ENCODE results near the gene CA10.

CA10 gene

DNA sequence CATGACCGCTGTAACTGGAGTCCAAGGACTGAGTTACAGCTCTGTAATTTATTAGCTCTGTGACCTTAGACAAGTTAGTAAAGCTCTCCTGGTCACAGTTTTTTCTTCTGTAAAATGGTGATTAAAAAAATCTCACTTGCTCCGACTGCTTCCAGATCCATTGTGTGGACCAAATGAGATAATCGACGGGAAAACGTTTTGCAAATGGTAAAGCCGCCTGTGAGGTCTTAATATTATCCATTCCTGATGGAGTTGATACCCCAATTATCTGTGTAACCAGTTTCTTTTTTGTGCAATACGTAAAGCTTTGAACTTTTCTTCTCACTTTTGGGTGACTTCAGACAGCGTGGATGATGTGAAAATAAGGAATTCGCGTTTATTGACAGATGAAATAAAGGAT is 475.2 kb downstream of the CA10 start:
- no peak for TF ChIP-seq ZFP30 (CRISPR knock-in tag; IDR thresholded peaks at IDR 0.05)
- TF ChIP-seq, protein P1, sequence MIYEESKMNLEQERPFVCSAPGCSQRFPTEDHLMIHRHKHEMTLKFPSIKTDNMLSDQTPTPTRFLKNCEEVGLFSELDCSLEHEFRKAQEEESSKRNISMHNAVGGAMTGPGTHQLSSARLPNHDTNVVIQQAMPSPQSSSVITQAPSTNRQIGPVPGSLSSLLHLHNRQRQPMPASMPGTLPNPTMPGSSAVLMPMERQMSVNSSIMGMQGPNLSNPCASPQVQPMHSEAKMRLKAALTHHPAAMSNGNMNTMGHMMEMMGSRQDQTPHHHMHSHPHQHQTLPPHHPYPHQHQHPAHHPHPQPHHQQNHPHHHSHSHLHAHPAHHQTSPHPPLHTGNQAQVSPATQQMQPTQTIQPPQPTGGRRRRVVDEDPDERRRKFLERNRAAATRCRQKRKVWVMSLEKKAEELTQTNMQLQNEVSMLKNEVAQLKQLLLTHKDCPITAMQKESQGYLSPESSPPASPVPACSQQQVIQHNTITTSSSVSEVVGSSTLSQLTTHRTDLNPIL (CRISPR knock-in tag; IDR thresholded peaks at IDR 0.05; ENCODE audit: low read depth), result no peak
- no peak for TF ChIP-seq ZNF8 (CRISPR knock-in tag; IDR thresholded peaks at IDR 0.05)
- TF ChIP-seq, protein P2, sequence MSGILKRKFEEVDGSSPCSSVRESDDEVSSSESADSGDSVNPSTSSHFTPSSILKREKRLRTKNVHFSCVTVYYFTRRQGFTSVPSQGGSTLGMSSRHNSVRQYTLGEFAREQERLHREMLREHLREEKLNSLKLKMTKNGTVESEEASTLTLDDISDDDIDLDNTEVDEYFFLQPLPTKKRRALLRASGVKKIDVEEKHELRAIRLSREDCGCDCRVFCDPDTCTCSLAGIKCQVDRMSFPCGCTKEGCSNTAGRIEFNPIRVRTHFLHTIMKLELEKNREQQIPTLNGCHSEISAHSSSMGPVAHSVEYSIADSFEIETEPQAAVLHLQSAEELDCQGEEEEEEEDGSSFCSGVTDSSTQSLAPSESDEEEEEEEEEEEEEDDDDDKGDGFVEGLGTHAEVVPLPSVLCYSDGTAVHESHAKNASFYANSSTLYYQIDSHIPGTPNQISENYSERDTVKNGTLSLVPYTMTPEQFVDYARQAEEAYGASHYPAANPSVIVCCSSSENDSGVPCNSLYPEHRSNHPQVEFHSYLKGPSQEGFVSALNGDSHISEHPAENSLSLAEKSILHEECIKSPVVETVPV (CRISPR knock-in tag; IDR thresholded peaks at IDR 0.05), result no peak
- no peak for TF ChIP-seq TOX (CRISPR knock-in tag; IDR thresholded peaks at IDR 0.05; ENCODE audit: borderline replicate concordance)
- no peak for TF ChIP-seq TCF4 (CRISPR knock-in tag; IDR thresholded peaks at IDR 0.05; ENCODE audit: borderline replicate concordance)
- no peak for TF ChIP-seq ISL1 (CRISPR knock-in tag; IDR thresholded peaks at IDR 0.05)
- ATAC-seq, result no peak

DNA sequence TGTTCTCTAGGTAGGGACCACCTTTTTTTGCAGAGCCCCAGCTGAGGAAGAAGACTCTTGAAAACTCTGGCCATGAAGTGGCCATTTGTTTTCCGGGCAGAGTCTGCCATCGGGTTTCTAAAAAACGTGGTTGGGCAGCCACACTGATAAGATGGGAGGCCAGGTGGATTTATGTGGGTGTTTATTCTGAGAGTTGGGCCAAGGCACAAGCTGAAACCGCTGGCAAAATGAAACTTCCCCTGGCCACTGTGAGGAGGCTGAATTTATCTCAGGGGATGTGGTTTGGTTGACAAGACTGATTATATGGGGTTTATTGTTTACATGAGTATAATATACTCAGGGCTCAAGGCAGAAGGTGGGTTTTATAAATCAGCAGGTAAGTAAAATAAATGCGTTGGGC is 476.4 kb downstream of the CA10 start:
- ATAC-seq, result no peak
- no peak for TF ChIP-seq ZNF565 (CRISPR knock-in tag; conservative IDR thresholded peaks at IDR 0.05; ENCODE audit: low read depth)
- TF ChIP-seq, protein P3, sequence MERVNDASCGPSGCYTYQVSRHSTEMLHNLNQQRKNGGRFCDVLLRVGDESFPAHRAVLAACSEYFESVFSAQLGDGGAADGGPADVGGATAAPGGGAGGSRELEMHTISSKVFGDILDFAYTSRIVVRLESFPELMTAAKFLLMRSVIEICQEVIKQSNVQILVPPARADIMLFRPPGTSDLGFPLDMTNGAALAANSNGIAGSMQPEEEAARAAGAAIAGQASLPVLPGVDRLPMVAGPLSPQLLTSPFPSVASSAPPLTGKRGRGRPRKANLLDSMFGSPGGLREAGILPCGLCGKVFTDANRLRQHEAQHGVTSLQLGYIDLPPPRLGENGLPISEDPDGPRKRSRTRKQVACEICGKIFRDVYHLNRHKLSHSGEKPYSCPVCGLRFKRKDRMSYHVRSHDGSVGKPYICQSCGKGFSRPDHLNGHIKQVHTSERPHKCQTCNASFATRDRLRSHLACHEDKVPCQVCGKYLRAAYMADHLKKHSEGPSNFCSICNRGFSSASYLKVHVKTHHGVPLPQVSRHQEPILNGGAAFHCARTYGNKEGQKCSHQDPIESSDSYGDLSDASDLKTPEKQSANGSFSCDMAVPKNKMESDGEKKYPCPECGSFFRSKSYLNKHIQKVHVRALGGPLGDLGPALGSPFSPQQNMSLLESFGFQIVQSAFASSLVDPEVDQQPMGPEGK (CRISPR knock-in tag; IDR thresholded peaks at IDR 0.05; ENCODE audit: borderline replicate concordance), result no peak
- no peak for TF ChIP-seq OSR1 (CRISPR knock-in tag; IDR thresholded peaks at IDR 0.05)
- TF ChIP-seq ZFP30 (CRISPR knock-in tag; IDR thresholded peaks at IDR 0.05), result no peak
- TF ChIP-seq CSDC2 (CRISPR knock-in tag; IDR thresholded peaks at IDR 0.05), result no peak
- no peak for TF ChIP-seq BACH2 (CRISPR knock-in tag; IDR thresholded peaks at IDR 0.05; ENCODE audit: borderline replicate concordance)
- no peak for TF ChIP-seq ZNF70 (CRISPR knock-in tag; IDR thresholded peaks at IDR 0.05)
- TF ChIP-seq, protein P4, sequence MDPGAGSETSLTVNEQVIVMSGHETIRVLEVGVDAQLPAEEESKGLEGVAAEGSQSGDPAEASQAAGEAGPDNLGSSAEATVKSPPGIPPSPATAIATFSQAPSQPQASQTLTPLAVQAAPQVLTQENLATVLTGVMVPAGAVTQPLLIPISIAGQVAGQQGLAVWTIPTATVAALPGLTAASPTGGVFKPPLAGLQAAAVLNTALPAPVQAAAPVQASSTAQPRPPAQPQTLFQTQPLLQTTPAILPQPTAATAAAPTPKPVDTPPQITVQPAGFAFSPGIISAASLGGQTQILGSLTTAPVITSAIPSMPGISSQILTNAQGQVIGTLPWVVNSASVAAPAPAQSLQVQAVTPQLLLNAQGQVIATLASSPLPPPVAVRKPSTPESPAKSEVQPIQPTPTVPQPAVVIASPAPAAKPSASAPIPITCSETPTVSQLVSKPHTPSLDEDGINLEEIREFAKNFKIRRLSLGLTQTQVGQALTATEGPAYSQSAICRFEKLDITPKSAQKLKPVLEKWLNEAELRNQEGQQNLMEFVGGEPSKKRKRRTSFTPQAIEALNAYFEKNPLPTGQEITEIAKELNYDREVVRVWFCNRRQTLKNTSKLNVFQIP (CRISPR knock-in tag; IDR thresholded peaks at IDR 0.05; ENCODE audit: borderline replicate concordance, low read depth), result no peak
- TF ChIP-seq, protein P1 (CRISPR knock-in tag; IDR thresholded peaks at IDR 0.05; ENCODE audit: low read depth), result no peak
- TF ChIP-seq ARNTL (CRISPR knock-in tag; IDR thresholded peaks at IDR 0.05; ENCODE audit: borderline replicate concordance, low read depth), result no peak
- TF ChIP-seq, protein P5, sequence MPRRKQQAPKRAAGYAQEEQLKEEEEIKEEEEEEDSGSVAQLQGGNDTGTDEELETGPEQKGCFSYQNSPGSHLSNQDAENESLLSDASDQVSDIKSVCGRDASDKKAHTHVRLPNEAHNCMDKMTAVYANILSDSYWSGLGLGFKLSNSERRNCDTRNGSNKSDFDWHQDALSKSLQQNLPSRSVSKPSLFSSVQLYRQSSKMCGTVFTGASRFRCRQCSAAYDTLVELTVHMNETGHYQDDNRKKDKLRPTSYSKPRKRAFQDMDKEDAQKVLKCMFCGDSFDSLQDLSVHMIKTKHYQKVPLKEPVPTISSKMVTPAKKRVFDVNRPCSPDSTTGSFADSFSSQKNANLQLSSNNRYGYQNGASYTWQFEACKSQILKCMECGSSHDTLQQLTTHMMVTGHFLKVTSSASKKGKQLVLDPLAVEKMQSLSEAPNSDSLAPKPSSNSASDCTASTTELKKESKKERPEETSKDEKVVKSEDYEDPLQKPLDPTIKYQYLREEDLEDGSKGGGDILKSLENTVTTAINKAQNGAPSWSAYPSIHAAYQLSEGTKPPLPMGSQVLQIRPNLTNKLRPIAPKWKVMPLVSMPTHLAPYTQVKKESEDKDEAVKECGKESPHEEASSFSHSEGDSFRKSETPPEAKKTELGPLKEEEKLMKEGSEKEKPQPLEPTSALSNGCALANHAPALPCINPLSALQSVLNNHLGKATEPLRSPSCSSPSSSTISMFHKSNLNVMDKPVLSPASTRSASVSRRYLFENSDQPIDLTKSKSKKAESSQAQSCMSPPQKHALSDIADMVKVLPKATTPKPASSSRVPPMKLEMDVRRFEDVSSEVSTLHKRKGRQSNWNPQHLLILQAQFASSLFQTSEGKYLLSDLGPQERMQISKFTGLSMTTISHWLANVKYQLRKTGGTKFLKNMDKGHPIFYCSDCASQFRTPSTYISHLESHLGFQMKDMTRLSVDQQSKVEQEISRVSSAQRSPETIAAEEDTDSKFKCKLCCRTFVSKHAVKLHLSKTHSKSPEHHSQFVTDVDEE (CRISPR knock-in tag; IDR thresholded peaks at IDR 0.05), result no peak
- no peak for TF ChIP-seq TCF4 (CRISPR knock-in tag; IDR thresholded peaks at IDR 0.05; ENCODE audit: borderline replicate concordance)
- TF ChIP-seq ZFP3 (CRISPR knock-in tag; IDR thresholded peaks at IDR 0.05), result no peak
- TF ChIP-seq ZC3H10 (CRISPR knock-in tag; IDR thresholded peaks at IDR 0.05), result no peak
- TF ChIP-seq, protein P2 (CRISPR knock-in tag; IDR thresholded peaks at IDR 0.05), result no peak
- no peak for TF ChIP-seq ZNF8 (CRISPR knock-in tag; IDR thresholded peaks at IDR 0.05)
- no peak for TF ChIP-seq TOX (CRISPR knock-in tag; IDR thresholded peaks at IDR 0.05; ENCODE audit: borderline replicate concordance)
- no peak for TF ChIP-seq ISL1 (CRISPR knock-in tag; IDR thresholded peaks at IDR 0.05)
